Measurements from ENCODE around the gene GIN1.

GIN1 gene

GRCh38 chr5:103092676-103093075 is 27.3 kb downstream of the GIN1 start:
- no peak for ATAC-seq (ENCODE audit: low read depth)
- no peak for TF ChIP-seq CTCF (IDR thresholded peaks at IDR 0.05; ENCODE audit: poor library complexity, severe bottlenecking)

GRCh38 chr5:103090791-103091190 is 29.1 kb downstream of the GIN1 start:
- Histone ChIP-seq H3K36me3 (ENCODE audit: low read depth) (peaks cover 43% of the 10 kb centered on the region), H3K27me3 (ENCODE audit: insufficient read depth, poor library complexity, severe bottlenecking) (no peaks in the 10 kb centered on the region), H3K9me3 (ENCODE audit: severe bottlenecking) (no peaks in the 10 kb centered on the region), H3K27ac (ENCODE audit: poor library complexity, severe bottlenecking) (no peak overlapping the region), H3K4me3 (ENCODE audit: severe bottlenecking) (no peak overlapping the region), H3K4me1 (ENCODE audit: insufficient read depth, poor library complexity, severe bottlenecking) (no peaks in the 10 kb centered on the region)
- ATAC-seq (ENCODE audit: low read depth), result no peak
- no peak for DNase-seq (ENCODE audit: low spot score)
- TF ChIP-seq CTCF (IDR thresholded peaks at IDR 0.05; ENCODE audit: poor library complexity, severe bottlenecking), result no peak

More at GRCh38 chr5:103092676-103093075, 27.3 kb downstream of the GIN1 start:
- Histone ChIP-seq H3K27me3 (ENCODE audit: insufficient read depth, poor library complexity, severe bottlenecking) (no peaks in the 10 kb centered on the region), H3K4me1 (ENCODE audit: insufficient read depth, poor library complexity, severe bottlenecking) (no peaks in the 10 kb centered on the region), H3K36me3 (ENCODE audit: low read depth) (peaks cover 43% of the 10 kb centered on the region), H3K4me3 (ENCODE audit: severe bottlenecking) (no peak overlapping the region), H3K27ac (ENCODE audit: poor library complexity, severe bottlenecking) (no peak overlapping the region), H3K9me3 (ENCODE audit: severe bottlenecking) (no peaks in the 10 kb centered on the region)
- DNase-seq (ENCODE audit: low spot score), result no peak

- H3K4me3 ChIP-seq (ENCODE audit: severe bottlenecking), result no peak overlapping the region
- TF ChIP-seq CTCF (IDR thresholded peaks at IDR 0.05; ENCODE audit: poor library complexity, severe bottlenecking), result no peak
- no peaks in the 10 kb centered on the region for H3K27me3 ChIP-seq (ENCODE audit: insufficient read depth, poor library complexity, severe bottlenecking)
- peaks cover 2% of the 10 kb centered on the region for H3K9me3 ChIP-seq (ENCODE audit: severe bottlenecking)
- H3K4me1 ChIP-seq (ENCODE audit: insufficient read depth, poor library complexity, severe bottlenecking), result no peaks in the 10 kb centered on the region
- H3K27ac ChIP-seq (ENCODE audit: poor library complexity, severe bottlenecking), result no peak overlapping the region
- ATAC-seq (ENCODE audit: low read depth), result no peak
- no peak for DNase-seq (ENCODE audit: low spot score)
- peaks cover 36% of the 10 kb centered on the region for H3K36me3 ChIP-seq (ENCODE audit: low read depth)
Measured at GRCh38 chr5:103089272-103089671, 30.7 kb downstream of the GIN1 start.

- no peak overlapping the region for H3K4me3 ChIP-seq (ENCODE audit: severe bottlenecking)
- peaks cover 26% of the 10 kb centered on the region for H3K36me3 ChIP-seq (ENCODE audit: low read depth)
- TF ChIP-seq CTCF (IDR thresholded peaks at IDR 0.05; ENCODE audit: poor library complexity, severe bottlenecking), result no peak
- no peaks in the 10 kb centered on the region for H3K27me3 ChIP-seq (ENCODE audit: insufficient read depth, poor library complexity, severe bottlenecking)
- no peaks in the 10 kb centered on the region for H3K4me1 ChIP-seq (ENCODE audit: insufficient read depth, poor library complexity, severe bottlenecking)
- DNase-seq (ENCODE audit: low spot score), result no peak
- H3K9me3 ChIP-seq (ENCODE audit: severe bottlenecking), result peaks cover 7% of the 10 kb centered on the region
- H3K27ac ChIP-seq (ENCODE audit: poor library complexity, severe bottlenecking), result no peak overlapping the region
- ATAC-seq (ENCODE audit: low read depth), result peak; percentile 38; the same call in 1 of the 3 replicates
Measured at GRCh38 chr5:103086547-103086946, 33.4 kb downstream of the GIN1 start.

- Histone ChIP-seq H3K36me3 (ENCODE audit: low read depth) (no peaks in the 10 kb centered on the region), H3K4me3 (ENCODE audit: severe bottlenecking) (no peak overlapping the region), H3K27me3 (ENCODE audit: insufficient read depth, poor library complexity, severe bottlenecking) (no peaks in the 10 kb centered on the region), H3K27ac (ENCODE audit: poor library complexity, severe bottlenecking) (no peak overlapping the region), H3K4me1 (ENCODE audit: insufficient read depth, poor library complexity, severe bottlenecking) (no peaks in the 10 kb centered on the region), H3K9me3 (ENCODE audit: severe bottlenecking) (peaks cover 7% of the 10 kb centered on the region)
- ATAC-seq (ENCODE audit: low read depth) (no peak), DNase-seq (ENCODE audit: low spot score) (no peak)
- TF ChIP-seq CTCF (IDR thresholded peaks at IDR 0.05; ENCODE audit: poor library complexity, severe bottlenecking), result no peak
Measured at GRCh38 chr5:103079796-103080195, 40.1 kb downstream of the GIN1 start.

Data from RWPE2 (cell line).